Activated naive CD8-positive, alpha-beta T cell treated with anti-CD3 and anti-CD28 coated beads, Interleukin-2, amount 50 U/mL, for 16 hours (primary cell): ENCODE results near the gene TXNDC11.
"Not testable (repeated sequence)": the region's sequence is repeated elsewhere in the genome, so short reads cannot be mapped to it uniquely, and the experiment has no call there.

Experiments used
- DNase-seq: peaks from one replicate; pipeline ENCODE4 v3.0.0-alpha.2; 2020; ENCODE audit warnings: low read depth, low spot score

The TXNDC11 gene, protein sequence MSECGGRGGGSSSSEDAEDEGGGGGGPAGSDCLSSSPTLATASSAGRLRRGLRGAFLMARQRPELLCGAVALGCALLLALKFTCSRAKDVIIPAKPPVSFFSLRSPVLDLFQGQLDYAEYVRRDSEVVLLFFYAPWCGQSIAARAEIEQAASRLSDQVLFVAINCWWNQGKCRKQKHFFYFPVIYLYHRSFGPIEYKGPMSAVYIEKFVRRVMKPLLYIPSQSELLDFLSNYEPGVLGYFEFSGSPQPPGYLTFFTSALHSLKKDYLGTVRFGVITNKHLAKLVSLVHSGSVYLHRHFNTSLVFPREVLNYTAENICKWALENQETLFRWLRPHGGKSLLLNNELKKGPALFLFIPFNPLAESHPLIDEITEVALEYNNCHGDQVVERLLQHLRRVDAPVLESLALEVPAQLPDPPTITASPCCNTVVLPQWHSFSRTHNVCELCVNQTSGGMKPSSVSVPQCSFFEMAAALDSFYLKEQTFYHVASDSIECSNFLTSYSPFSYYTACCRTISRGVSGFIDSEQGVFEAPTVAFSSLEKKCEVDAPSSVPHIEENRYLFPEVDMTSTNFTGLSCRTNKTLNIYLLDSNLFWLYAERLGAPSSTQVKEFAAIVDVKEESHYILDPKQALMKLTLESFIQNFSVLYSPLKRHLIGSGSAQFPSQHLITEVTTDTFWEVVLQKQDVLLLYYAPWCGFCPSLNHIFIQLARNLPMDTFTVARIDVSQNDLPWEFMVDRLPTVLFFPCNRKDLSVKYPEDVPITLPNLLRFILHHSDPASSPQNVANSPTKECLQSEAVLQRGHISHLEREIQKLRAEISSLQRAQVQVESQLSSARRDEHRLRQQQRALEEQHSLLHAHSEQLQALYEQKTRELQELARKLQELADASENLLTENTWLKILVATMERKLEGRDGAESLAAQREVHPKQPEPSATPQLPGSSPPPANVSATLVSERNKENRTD

GRCh38 chr16:11742536-11743307, at the start of gene TXNDC11:
TXNDC11 (minus strand) TSS chr16:11742857; CDS start chr16:11742730, 127 bp downstream.
- peak; percentile 97 for DNase-seq

- no peak for DNase-seq
These were observed 48.6 kb upstream of the TXNDC11 start for GRCh38 chr16:11791144-11791828.

GRCh38 chr16:11788914-11789313, 46.3 kb upstream of the TXNDC11 start:
- DNase-seq, result no peak

DNA sequence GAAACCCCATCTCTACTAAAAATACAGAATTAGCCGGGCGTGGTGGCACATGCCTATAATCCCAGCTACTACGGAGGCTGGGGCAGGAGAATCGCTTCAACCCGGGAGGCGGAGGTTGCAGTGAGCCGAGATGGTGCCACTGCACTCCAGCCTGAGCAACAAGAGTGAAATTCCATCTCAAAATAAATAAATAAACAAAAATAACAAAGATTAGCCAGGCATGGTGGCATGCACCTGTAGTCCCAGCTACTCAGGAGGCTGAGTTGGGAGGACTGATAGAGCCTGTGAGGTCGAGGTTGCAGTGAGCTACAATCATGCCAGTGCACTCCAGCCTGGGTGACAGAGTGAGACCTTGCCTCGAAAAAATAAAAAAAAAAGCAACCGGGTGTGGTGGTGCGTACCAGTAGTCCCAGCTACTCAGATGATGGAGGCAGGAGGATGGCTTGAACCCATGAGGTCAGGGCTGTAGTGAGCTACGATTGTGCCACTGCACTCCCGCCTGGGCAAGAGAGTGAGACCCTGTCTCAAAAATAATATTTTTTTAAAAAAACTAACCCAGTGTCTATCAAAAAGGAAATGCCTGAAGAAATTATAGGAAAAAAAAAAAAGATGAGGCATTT, 42.4 kb upstream of the TXNDC11 start:
- not testable (repeated sequence) for DNase-seq

- not testable (repeated sequence) for DNase-seq
These were observed 41.7 kb upstream of the TXNDC11 start for GRCh38 chr16:11784381-11784780.

GRCh38 chr16:11784038-11784369, 41.3 kb upstream of the TXNDC11 start:
- DNase-seq, result no peak

DNA sequence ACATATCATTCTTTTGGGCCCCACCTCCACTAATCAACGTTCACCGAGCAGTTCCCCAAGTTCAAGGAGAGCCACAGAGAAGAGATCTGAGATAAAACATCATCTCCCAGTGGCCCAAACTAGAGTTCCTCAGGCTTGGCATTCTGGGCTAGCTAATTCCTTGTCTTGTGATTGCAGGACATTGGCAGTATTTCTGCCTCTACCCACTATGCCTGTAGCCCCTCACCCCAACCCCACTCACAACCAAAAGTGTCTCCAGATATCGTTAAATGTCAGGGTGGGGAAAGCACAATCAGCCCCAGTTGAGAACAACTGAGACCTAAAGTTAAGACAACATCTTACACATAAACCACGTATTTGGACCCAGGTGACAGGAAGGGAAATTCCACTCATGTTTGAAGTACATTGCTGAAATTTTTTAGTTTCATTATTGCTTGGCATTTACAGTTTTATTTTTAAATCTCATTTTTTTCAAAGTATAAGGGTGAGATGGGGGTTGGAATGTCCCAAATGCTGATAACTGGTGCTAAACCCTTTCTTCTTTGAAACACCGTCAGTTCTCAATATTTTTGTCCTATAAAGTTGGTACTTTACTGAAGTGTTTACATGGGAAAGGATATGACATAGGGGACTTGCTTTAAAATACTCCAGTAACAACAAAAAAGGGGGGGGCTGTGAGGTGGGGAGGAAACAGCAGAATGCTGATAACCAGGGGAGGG, 40.8 kb upstream of the TXNDC11 start:
- DNase-seq, result no peak

DNA sequence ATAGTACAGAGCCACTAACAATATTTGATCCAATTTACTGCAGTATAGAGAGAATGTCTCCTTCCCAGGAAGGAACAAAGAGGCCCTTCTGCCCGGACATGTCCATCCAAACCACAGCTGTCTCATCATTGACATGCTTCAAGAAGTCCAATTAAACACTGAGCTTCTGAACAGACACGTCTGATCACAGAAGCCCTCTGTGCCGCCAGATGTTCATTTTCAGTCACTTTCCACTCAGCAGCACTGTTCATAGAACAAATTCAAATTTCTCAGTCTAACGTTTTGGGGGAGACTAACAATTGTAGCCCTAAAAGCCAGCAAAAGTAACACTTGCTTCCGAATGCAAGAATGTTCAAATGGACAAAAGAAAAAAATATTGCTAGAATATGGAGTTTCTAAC, 39.1 kb upstream of the TXNDC11 start:
- DNase-seq, result no peak

DNA sequence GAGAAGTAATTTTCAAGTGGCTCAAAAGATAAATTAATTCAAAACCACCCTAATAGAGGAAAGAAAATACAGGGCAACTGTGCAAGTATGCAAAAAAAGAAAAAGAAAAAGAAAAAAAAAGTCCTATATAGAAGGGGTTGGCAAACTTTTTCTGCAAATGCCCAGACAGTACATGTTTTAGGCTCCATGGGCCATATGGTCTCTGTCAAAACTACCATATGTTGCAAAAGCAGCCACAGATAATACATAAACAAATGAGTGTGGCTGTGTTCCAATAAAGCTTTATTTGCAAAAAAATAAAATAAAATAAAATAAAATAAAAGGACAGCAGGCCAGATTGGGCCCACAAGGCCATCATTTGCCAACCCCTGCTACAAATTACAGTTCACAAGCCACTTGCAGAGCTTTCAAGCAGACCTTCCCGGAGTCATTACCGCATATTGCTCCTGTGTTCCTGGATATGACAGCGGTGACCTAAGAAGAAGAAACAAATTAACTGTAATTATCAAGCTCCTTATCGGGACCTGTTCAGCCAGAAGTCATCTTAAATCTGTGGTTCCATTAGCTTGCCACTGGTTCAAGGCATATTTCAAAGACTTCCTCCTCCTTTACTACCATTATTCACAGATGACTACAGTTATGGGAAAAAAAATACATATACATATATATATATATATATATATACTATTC, 38.5 kb upstream of the TXNDC11 start:
- DNase-seq, result no peak

- DNase-seq, result no peak
These were observed 36.4 kb upstream of the TXNDC11 start for GRCh38 chr16:11779074-11779473.

- DNase-seq, result no peak
These were observed 31.5 kb upstream of the TXNDC11 start for GRCh38 chr16:11774065-11774626.

DNA sequence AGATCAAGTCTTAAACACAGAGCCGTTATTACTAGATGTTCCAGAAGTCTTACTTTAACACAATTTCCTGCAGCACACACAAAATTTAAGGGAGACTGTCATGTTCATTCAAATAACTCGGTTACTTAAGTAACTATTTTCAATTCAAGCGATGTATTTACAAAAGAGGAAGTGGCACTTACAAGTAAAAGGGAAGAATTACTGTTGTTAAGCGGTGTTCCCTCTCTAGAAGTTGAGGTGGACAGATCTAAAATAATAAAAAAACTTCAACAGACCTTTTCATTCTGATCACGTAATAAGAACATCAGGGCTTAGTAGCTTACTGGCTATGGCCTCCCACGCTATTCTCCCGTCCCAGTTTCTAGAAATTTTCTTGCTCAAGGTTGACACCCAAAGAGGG, 26.2 kb upstream of the TXNDC11 start:
- DNase-seq, result no peak

DNA sequence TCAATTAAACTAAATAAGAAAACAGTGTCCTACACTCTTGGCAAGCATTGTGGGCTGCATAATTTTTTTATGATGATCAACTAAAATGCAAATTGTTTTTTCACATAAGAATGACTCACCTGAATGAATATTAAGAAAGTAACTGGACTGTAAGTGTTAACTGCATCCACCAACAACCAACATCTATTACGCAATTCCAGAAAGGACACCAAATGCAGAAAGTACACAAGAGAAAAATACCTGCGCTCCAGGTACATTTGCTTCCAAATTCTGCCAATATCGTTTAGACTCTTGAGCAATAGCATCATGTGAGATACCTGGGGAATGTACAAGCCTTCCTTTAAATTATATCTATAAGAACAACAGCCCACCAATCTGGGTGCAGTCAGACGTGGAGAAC, 19.8 kb upstream of the TXNDC11 start:
- no peak for DNase-seq

DNA sequence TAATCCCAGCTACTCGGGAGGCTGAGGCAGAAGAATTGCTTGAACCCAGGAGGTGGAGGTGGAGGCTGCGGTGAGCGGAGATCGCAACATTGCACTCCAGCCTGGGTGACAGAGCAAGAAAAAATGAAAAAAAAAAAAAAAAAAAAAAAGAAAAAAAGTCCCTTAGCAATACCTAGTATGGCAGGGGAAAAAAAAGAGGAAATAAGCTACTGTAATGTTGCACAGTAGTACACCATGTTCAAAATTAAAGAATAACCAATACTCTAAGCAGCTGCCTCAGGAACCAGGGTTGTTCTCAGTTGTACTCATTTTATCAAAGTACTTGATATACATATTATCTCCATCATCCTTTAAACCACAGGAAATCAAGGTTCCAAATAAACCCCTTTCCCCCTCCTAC, 17.3 kb upstream of the TXNDC11 start:
- no peak for DNase-seq

DNA sequence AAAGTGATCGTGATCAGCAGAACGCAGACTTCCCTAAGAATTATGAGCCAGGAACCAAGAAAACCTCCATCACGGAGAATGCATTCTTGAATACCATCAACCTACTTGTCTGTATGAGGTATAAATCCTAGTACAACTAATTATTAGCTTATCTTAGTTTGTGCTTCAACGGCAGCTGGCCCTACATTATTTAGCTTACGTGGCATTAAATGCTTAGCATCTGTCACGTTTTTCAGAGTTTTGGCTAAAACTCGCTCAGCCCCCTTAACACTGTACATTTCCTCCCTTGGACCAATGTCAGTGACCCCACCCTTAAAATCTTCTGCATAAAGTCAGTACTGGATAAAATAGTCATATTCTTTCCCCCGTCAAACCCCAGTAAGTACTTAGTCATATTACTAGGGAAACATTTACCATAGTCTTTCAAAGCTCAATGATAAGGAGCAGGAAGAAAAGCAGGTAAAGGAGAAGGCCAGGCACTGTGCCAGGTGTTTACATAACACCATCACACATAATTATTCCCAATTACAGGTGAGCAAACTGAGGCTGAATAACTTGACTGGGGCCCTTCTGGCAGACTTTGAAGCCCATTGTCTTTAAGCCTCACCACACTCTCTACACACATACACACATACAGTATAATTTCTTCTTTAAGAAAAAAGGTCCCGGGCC, 16.6 kb upstream of the TXNDC11 start:
- DNase-seq, result no peak

- DNase-seq, result no peak
These were observed 15.3 kb upstream of the TXNDC11 start for GRCh38 chr16:11757671-11758545.

GRCh38 chr16:11756248-11756647, 13.6 kb upstream of the TXNDC11 start:
- no peak for DNase-seq
